GM21737 (cell line): ENCODE measurements around the gene ANKRD13A.
"Not testable (repeated sequence)": the region's sequence is repeated elsewhere in the genome, so short reads cannot be mapped to it uniquely, and the experiment has no call there.

Source experiments
- ATAC-seq: cut with Tn5 transposase; IDR thresholded peaks from one replicate; pipeline ENCODE4 v1.9.1; 2021; ENCODE audit warnings: mild to moderate bottlenecking, moderate library complexity; ENCODE audit not compliant: unreplicated experiment

Gene ANKRD13A

GRCh38 chr12:109983432-109984142, 15.6 kb upstream of the ANKRD13A start:
- ATAC-seq, result no peak

- not testable (repeated sequence) for ATAC-seq
Observed at GRCh38 chr12:109986236-109986635, 13.0 kb upstream of the ANKRD13A start.

- no peak for ATAC-seq
Observed at GRCh38 chr12:109987615-109988014, 11.6 kb upstream of the ANKRD13A start.

- no peak for ATAC-seq
Observed at GRCh38 chr12:109988274-109988673, 11.0 kb upstream of the ANKRD13A start.

GRCh38 chr12:109988903-109989302, 10.3 kb upstream of the ANKRD13A start:
- no peak for ATAC-seq

GRCh38 chr12:109989380-109989779, 9.8 kb upstream of the ANKRD13A start:
- ATAC-seq, result no peak

- no peak for ATAC-seq
Observed at GRCh38 chr12:109991586-109991985, 7.6 kb upstream of the ANKRD13A start.

- ATAC-seq, result no peak
Observed at GRCh38 chr12:109993091-109993490, 6.1 kb upstream of the ANKRD13A start.

GRCh38 chr12:109994401-109995175, 4.6 kb upstream of the ANKRD13A start:
- no peak for ATAC-seq

- ATAC-seq, result no peak
Observed at GRCh38 chr12:109995361-109995685, 3.9 kb upstream of the ANKRD13A start.

- ATAC-seq, result peak; percentile 56
Observed at GRCh38 chr12:109995686-109996482, 3.3 kb upstream of the ANKRD13A start, which contains the start of gene GIT2. TSS of gene GIT2 (minus strand) at chr12:109996368. CDS start at chr12:109996224, 144 bp downstream.

- ATAC-seq, result no peak
Observed at GRCh38 chr12:109996483-109996853, 2.8 kb upstream of the ANKRD13A start.

GRCh38 chr12:109997393-109997792, 1.8 kb upstream of the ANKRD13A start:
- no peak for ATAC-seq

- ATAC-seq, result no peak
Observed at GRCh38 chr12:109998241-109998903, 858 bp upstream of the ANKRD13A start.

GRCh38 chr12:109999649-109999971, 380 bp downstream of the ANKRD13A start:
- ATAC-seq, result no peak

GRCh38 chr12:109999983-110000505, 814 bp downstream of the ANKRD13A start:
- ATAC-seq, result no peak

- ATAC-seq, result no peak
Observed at GRCh38 chr12:110001596-110001995, 2.4 kb downstream of the ANKRD13A start.

- no peak for ATAC-seq
Observed at GRCh38 chr12:110002676-110003515, 3.7 kb downstream of the ANKRD13A start.

GRCh38 chr12:110004598-110004997, 5.4 kb downstream of the ANKRD13A start:
- ATAC-seq, result peak; percentile 39
